Liver (tissue), 3 donors: Measurements from ENCODE around the gene MPPE1.

Experiments used
- CTCF ChIP-seq: fragments of 150-350 bp; IDR thresholded peaks from 2 replicates; pipeline ENCODE4 v1.5.1; 2017; ENCODE audit warnings: improper control_type of control experiment, low read depth, low read length; ENCODE audit not compliant: missing input control
- EGR1 ChIP-seq, 2 donors: IDR thresholded peaks; 2 replicates each; pipeline ENCODE4 v1.6.1; 2016 to 2018; ENCODE audit warnings: antibody characterized with exemption in 2 of 2, low read depth in 2 of 2
- FOXA1 ChIP-seq: IDR thresholded peaks from 2 replicates; pipeline ENCODE4 v1.6.1; 2016; ENCODE audit warnings: antibody characterized with exemption
- FOXA2 ChIP-seq: IDR thresholded peaks from 2 replicates; pipeline ENCODE4 v1.6.1; 2016; ENCODE audit warnings: antibody characterized with exemption
- GABPA ChIP-seq, 2 donors: IDR thresholded peaks in 1 of 2; conservative IDR thresholded peaks in 1 of 2; 2 replicates each; pipeline ENCODE4 v1.6.1; 2016; ENCODE audit warnings: antibody characterized with exemption in 2 of 2, mild to moderate bottlenecking in 1 of 2, moderate library complexity in 1 of 2
- RAD21 ChIP-seq, 2 donors: IDR thresholded peaks; 2 replicates each; pipeline ENCODE4 v1.6.1; 2016; ENCODE audit warnings: antibody characterized with exemption in 2 of 2, mild to moderate bottlenecking in 2 of 2
- REST ChIP-seq: IDR thresholded peaks from 2 replicates; pipeline ENCODE4 v1.6.1; 2016; ENCODE audit warnings: antibody characterized with exemption, mild to moderate bottlenecking
- SP1 ChIP-seq: IDR thresholded peaks from 2 replicates; pipeline ENCODE4 v1.6.1; 2018; ENCODE audit warnings: antibody characterized with exemption, mild to moderate bottlenecking
- TAF1 ChIP-seq: conservative IDR thresholded peaks from 2 replicates; pipeline ENCODE4 v1.6.1; 2016; ENCODE audit warnings: antibody characterized with exemption, mild to moderate bottlenecking
- donor health status: healthy.
- donor health status: healthy.

- TF ChIP-seq TAF1 (no peak), FOXA1 (no peak), SP1 (no peak), CTCF (no peak), RAD21 (IDR thresholded peaks at IDR 0.05) (no peak), FOXA2 (no peak), REST (no peak), GABPA (IDR thresholded peaks at IDR 0.05 in 1 of 2, conservative IDR thresholded peaks at IDR 0.05 in 1 of 2) (no peak), EGR1 (IDR thresholded peaks at IDR 0.05; ENCODE audit: low read depth in 2 of 2) (no peak)
Observed at GRCh38 chr18:11887328-11888128, 20.6 kb downstream of the MPPE1 start.
